Smooth muscle cell (in vitro differentiated cells): Measurements from ENCODE around the gene HSPA9. TPM values are rescaled to one million over a fixed set of nuclear protein-coding genes. Genes with fewer than 3 reads are reported as not detected.

Source experiments
- DNase-seq: peaks from one replicate; lab custom pipeline; 2025; ENCODE audit not compliant: unreplicated experiment; lab: John Stamatoyannopoulos, UW
- H2AFZ ChIP-seq: fragments of 200-600 bp; sonication (generic); 2 replicates; pipeline ENCODE4 v1.6.0; 2016; ENCODE audit warnings: antibody characterized with exemption, low read depth, mild to moderate bottlenecking
- H3F3A ChIP-seq: fragments of 200-600 bp; sonication (generic); 2 replicates; pipeline ENCODE4 v1.6.0; 2017; ENCODE audit warnings: antibody characterized with exemption, low read depth
- H3K27ac ChIP-seq: fragments of 200-600 bp; sonication (generic); 2 replicates; pipeline ENCODE4 v1.5.1; 2016; ENCODE audit warnings: low read depth, mild to moderate bottlenecking
- H3K27me3 ChIP-seq: fragments of 200-600 bp; sonication (generic); 2 replicates; pipeline ENCODE4 v1.6.1; 2016; ENCODE audit warnings: low read depth, mild to moderate bottlenecking
- H3K36me3 ChIP-seq: fragments of 200-600 bp; sonication (generic); 2 replicates; pipeline ENCODE4 v1.5.1; 2016; ENCODE audit warnings: low read depth
- H3K4me1 ChIP-seq: fragments of 200-600 bp; sonication (generic); 2 replicates; pipeline ENCODE4 v1.5.1; 2016; ENCODE audit warnings: low read depth
- H3K4me2 ChIP-seq: fragments of 200-600 bp; sonication (generic); 2 replicates; pipeline ENCODE4 v1.6.0; 2016; ENCODE audit warnings: mild to moderate bottlenecking
- H3K4me3 ChIP-seq: fragments of 200-600 bp; sonication (generic); 2 replicates; pipeline ENCODE4 v1.5.1; 2016; ENCODE audit warnings: mild to moderate bottlenecking
- H3K79me2 ChIP-seq: fragments of 200-600 bp; sonication (generic); 2 replicates; pipeline ENCODE4 v1.6.0; 2016; ENCODE audit warnings: low read depth, mild to moderate bottlenecking
- H3K9ac ChIP-seq: fragments of 200-600 bp; sonication (generic); 2 replicates; pipeline ENCODE4 v1.6.0; 2016; ENCODE audit warnings: low read depth
- H3K9me3 ChIP-seq: fragments of 200-600 bp; sonication (generic); replicated peaks from 2 replicates; pipeline ENCODE4 v1.5.1; 2016; ENCODE audit warnings: low read depth
- H4K20me1 ChIP-seq: fragments of 200-600 bp; sonication (generic); 2 replicates; pipeline ENCODE4 v1.6.0; 2016; ENCODE audit warnings: low read depth
- whole genome bisulfite sequencing: methylation state at CpG from one replicate; pipeline ENCODE4 v1.1.7; 2016; ENCODE audit warnings: low lambda C conversion rate; 5-methylcytosine and 5-hydroxymethylcytosine counted together
- polyA plus RNA-seq: library from polyadenylated mRNA; unstranded; fragments of >200 nt; fragmentation: Nextera tagmentation; extraction: Ambion mirVana; gene quantifications from 2 replicates; pipeline ENCODE4 v1.2.1, GENCODE V29; 2016
- total RNA-seq: library from RNA; depleted of rRNA; stranded (reverse); fragments of >200 nt; gene quantifications from 2 replicates; pipeline ENCODE4 v1.2.3, GENCODE V29; 2014
- TF ChIP-seq, protein P1 (sequence below): fragments of 200-600 bp; sonication (generic); IDR thresholded peaks from 2 replicates; pipeline ENCODE4 v1.5.1; 2017; ENCODE audit warnings: borderline replicate concordance, mild to moderate bottlenecking, antibody characterized with exemption; ENCODE audit not compliant: insufficient read depth, poor library complexity, severe bottlenecking

Gene HSPA9
- total and polyA plus RNA-seq, 2 experiments from 2014 or later, result 136 to 263 TPM

GRCh38 chr5:138573223-138573622 lies 2.0 kb downstream of the HSPA9 start:
- Histone ChIP-seq H3K4me1 (peaks cover 14% of the 10 kb centered on the region), H3K27me3 (no peaks in the 10 kb centered on the region), H3K27ac (no peak overlapping the region), H2AFZ (no peak overlapping the region), H3K4me2 (no peak overlapping the region), H4K20me1 (peaks cover 51% of the 10 kb centered on the region), H3F3A (no peaks in the 10 kb centered on the region), H3K79me2 (peaks cover 60% of the 10 kb centered on the region), H3K36me3 (peaks cover 6% of the 10 kb centered on the region), H3K9me3 (no peaks in the 10 kb centered on the region), H3K4me3 (no peak overlapping the region), H3K9ac (no peak overlapping the region)
- 82% methylated on average over 8 of the region's 8 CpGs for WGBS
- TF ChIP-seq, protein P1, sequence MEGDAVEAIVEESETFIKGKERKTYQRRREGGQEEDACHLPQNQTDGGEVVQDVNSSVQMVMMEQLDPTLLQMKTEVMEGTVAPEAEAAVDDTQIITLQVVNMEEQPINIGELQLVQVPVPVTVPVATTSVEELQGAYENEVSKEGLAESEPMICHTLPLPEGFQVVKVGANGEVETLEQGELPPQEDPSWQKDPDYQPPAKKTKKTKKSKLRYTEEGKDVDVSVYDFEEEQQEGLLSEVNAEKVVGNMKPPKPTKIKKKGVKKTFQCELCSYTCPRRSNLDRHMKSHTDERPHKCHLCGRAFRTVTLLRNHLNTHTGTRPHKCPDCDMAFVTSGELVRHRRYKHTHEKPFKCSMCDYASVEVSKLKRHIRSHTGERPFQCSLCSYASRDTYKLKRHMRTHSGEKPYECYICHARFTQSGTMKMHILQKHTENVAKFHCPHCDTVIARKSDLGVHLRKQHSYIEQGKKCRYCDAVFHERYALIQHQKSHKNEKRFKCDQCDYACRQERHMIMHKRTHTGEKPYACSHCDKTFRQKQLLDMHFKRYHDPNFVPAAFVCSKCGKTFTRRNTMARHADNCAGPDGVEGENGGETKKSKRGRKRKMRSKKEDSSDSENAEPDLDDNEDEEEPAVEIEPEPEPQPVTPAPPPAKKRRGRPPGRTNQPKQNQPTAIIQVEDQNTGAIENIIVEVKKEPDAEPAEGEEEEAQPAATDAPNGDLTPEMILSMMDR, result no peak
- no peak for DNase-seq

DNA sequence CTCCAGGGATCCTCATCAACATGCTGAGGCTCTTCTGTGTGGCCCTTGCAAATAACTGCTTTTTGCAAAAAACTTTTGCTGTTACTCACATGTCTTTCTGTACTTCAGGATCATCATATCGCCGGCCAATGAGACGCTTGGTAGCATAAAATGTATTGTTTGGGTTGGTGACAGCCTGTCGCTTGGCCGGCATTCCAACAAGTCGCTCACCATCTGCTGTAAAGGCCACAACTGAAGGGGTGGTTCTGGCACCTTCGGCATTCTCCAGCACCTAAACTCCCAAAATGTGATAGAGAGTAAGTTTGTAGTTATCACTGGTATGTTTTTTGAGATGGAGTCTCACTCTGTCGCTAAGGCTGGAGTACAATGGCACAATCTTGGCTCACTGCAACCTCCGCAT lies 4.3 kb downstream of the HSPA9 start:
- Histone ChIP-seq H3K36me3 (peaks cover 19% of the 10 kb centered on the region), H3F3A (peaks cover 12% of the 10 kb centered on the region), H3K27ac (peak overlapping the region; percentile 58), H3K4me2 (no peak overlapping the region), H3K4me3 (no peak overlapping the region), H3K79me2 (peaks cover 82% of the 10 kb centered on the region), H4K20me1 (peaks cover 74% of the 10 kb centered on the region), H3K9me3 (no peaks in the 10 kb centered on the region), H3K27me3 (no peaks in the 10 kb centered on the region), H3K9ac (no peak overlapping the region), H3K4me1 (peaks cover 10% of the 10 kb centered on the region), H2AFZ (no peak overlapping the region)
- 98% methylated on average over 9 of the region's 9 CpGs for WGBS
- DNase-seq, result no peak
- TF ChIP-seq, protein P1, result no peak

GRCh38 chr5:138569782-138570181 lies 5.4 kb downstream of the HSPA9 start:
- Histone ChIP-seq H3K27ac (peak overlapping the region; percentile 58), H3K27me3 (no peaks in the 10 kb centered on the region), H3K9ac (no peak overlapping the region), H4K20me1 (peaks cover 85% of the 10 kb centered on the region), H3K4me2 (no peak overlapping the region), H3K4me1 (peaks cover 9% of the 10 kb centered on the region), H3K79me2 (peaks cover 91% of the 10 kb centered on the region), H2AFZ (no peak overlapping the region), H3K36me3 (peaks cover 19% of the 10 kb centered on the region), H3K4me3 (no peak overlapping the region), H3K9me3 (no peaks in the 10 kb centered on the region), H3F3A (peaks cover 15% of the 10 kb centered on the region)
- 94% methylated on average over 7 of the region's 7 CpGs for WGBS
- TF ChIP-seq, protein P1, result no peak
- DNase-seq, result no peak

- no peak overlapping the region for H3K4me2 ChIP-seq
- peaks cover 88% of the 10 kb centered on the region for H4K20me1 ChIP-seq
- TF ChIP-seq, protein P1, result peak; percentile 6
- DNase-seq, result no peak
- peaks cover 21% of the 10 kb centered on the region for H3F3A ChIP-seq
- no peaks in the 10 kb centered on the region for H3K27me3 ChIP-seq
- no peak overlapping the region for H3K4me3 ChIP-seq
- no peaks in the 10 kb centered on the region for H3K4me1 ChIP-seq
- H3K9me3 ChIP-seq, result no peaks in the 10 kb centered on the region
- H3K79me2 ChIP-seq, result peaks cover 91% of the 10 kb centered on the region
- WGBS, result 57% methylated on average over 16 of the region's 16 CpGs
- peak overlapping the region; percentile 76 for H3K27ac ChIP-seq
- no peak overlapping the region for H3K9ac ChIP-seq
- peaks cover 19% of the 10 kb centered on the region for H3K36me3 ChIP-seq
- H2AFZ ChIP-seq, result no peak overlapping the region
These were observed 7.0 kb downstream of the HSPA9 start for GRCh38 chr5:138568061-138568824.
